AG04450 (cell line): ENCODE measurements around the gene AP2A2. TPM values are rescaled to one million over a fixed set of nuclear protein-coding genes. Genes with fewer than 3 reads are reported as not detected.

Experiments used
- CTCF ChIA-PET: fragments of 300-600, 350-600 bp; formaldehyde crosslinking; extraction: SDS; loops from one replicate; lab custom pipeline; 2022; ENCODE audit warnings: antibody characterized with exemption, inconsistent platforms; lab: Charles Lee
- POLR2A ChIA-PET: fragments of 350-600 bp; formaldehyde crosslinking; extraction: SDS; loops from one replicate; lab custom pipeline; 2021; ENCODE audit warnings: antibody characterized with exemption, inconsistent platforms; lab: Yijun Ruan, JAX
- DNase-seq: peaks from one replicate; pipeline ENCODE4 v3.0.0-alpha.2; 2011; ENCODE audit warnings: low read depth, low spot score
- H3K27ac ChIP-seq: one replicate; pipeline ENCODE4 v1.5.1; 2012; ENCODE audit warnings: low read depth, low read length, control low read depth
- H3K27me3 ChIP-seq: one replicate; pipeline ENCODE4 v1.6.0; 2012; ENCODE audit warnings: low read length; ENCODE audit not compliant: control insufficient read depth, insufficient read depth
- H3K4me3 ChIP-seq: 2 replicates; pipeline ENCODE4 v1.5.1; 2011; ENCODE audit warnings: mild to moderate bottlenecking, low read depth, low read length, control low read depth
- H3K9me3 ChIP-seq: 2 replicates; pipeline ENCODE4 v1.5.1; 2012; ENCODE audit warnings: low read length; ENCODE audit not compliant: control insufficient read depth, insufficient read depth
- CTCF ChIP-seq: IDR thresholded peaks from 2 replicates; pipeline ENCODE4 v1.5.1; 2011; ENCODE audit warnings: low read depth, low read length, control low read depth, inconsistent platforms
- polyA plus RNA-seq: library from polyadenylated mRNA; depleted of rRNA; stranded (reverse); fragments of >200 nt; gene quantifications from 2 replicates; pipeline ENCODE4 v1.2.3, GENCODE V29; 2011

AP2A2 gene
- polyA plus RNA-seq, 1 experiment: 54.2 TPM

- H3K4me3 ChIP-seq: no peak overlapping the region
- TF ChIP-seq CTCF: no peak
- DNase-seq: no peak
- H3K27ac ChIP-seq: no peak overlapping the region
- ChIA-PET CTCF (no interaction called here), POLR2A (no interaction called here)
- H3K27me3 ChIP-seq: peaks cover 11% of the 10 kb centered on the region
- no peaks in the 10 kb centered on the region; the same call in 1 of the 2 replicates for H3K9me3 ChIP-seq
Observed at GRCh38 chr11:1041936-1042608, 116.4 kb downstream of the AP2A2 start.

- ChIA-PET POLR2A (no interaction called here), CTCF (no interaction called here)
- DNase-seq: no peak
- Histone ChIP-seq H3K4me3 (no peak overlapping the region), H3K27me3 (peaks cover 18% of the 10 kb centered on the region), H3K27ac (no peak overlapping the region), H3K9me3 (no peaks in the 10 kb centered on the region; the same call in 1 of the 2 replicates)
- TF ChIP-seq CTCF: no peak
Observed at GRCh38 chr11:1042626-1043562, 117.2 kb downstream of the AP2A2 start.

GRCh38 chr11:1043563-1044096 lies 118.0 kb downstream of the AP2A2 start:
- Histone ChIP-seq H3K27me3 (peaks cover 19% of the 10 kb centered on the region), H3K27ac (no peak overlapping the region), H3K4me3 (no peak overlapping the region), H3K9me3 (no peaks in the 10 kb centered on the region; the same call in 1 of the 2 replicates)
- POLR2A ChIA-PET: no interaction called here
- CTCF ChIA-PET: no interaction called here
- DNase-seq: no peak
- no peak for TF ChIP-seq CTCF

- H3K27ac ChIP-seq: no peak overlapping the region
- ChIA-PET CTCF (no interaction called here), POLR2A (no interaction called here)
- no peak for TF ChIP-seq CTCF
- H3K27me3 ChIP-seq: peaks cover 23% of the 10 kb centered on the region
- H3K4me3 ChIP-seq: no peak overlapping the region
- no peaks in the 10 kb centered on the region; the same call in 1 of the 2 replicates for H3K9me3 ChIP-seq
- DNase-seq: no peak
Observed at GRCh38 chr11:1044160-1044559, 118.5 kb downstream of the AP2A2 start.
